Measurements from ENCODE around the gene FRMD4A. TPM values are rescaled to one million over a fixed set of nuclear protein-coding genes. Genes with fewer than 3 reads are reported as not detected.

Gene FRMD4A
- total RNA-seq, 1 donor from 2014 or later, result 0.64 TPM

GRCh38 chr10:14358886-14359573 is 28.3 kb upstream of the FRMD4A start:
- ATAC-seq (ENCODE audit: low read depth) (no peak), DNase-seq (no peak)
- H3K4me3 Mint-ChIP-seq, result no peak overlapping the region
- no peaks in the 10 kb centered on the region for H3K9me3 Mint-ChIP-seq
- no peaks in the 10 kb centered on the region for H3K36me3 Mint-ChIP-seq (ENCODE audit: low read depth)
- intact Hi-C loops (cut with micrococcal nuclease), result no loop called here
- ChIA-PET CTCF (no interaction called here), POLR2A (no interaction called here)
- no peaks in the 10 kb centered on the region for H3K4me1 Mint-ChIP-seq
- no peak for TF ChIP-seq CTCF (IDR thresholded peaks at IDR 0.05)
- no peak overlapping the region for H3K27ac Mint-ChIP-seq
- peaks cover 12% of the 10 kb centered on the region for H3K27me3 Mint-ChIP-seq

- H3K36me3 Mint-ChIP-seq (ENCODE audit: low read depth), result no peaks in the 10 kb centered on the region
- no peak for DNase-seq
- TF ChIP-seq CTCF (IDR thresholded peaks at IDR 0.05), result no peak
- ChIA-PET CTCF (no interaction called here), POLR2A (no interaction called here)
- H3K4me1 Mint-ChIP-seq, result no peaks in the 10 kb centered on the region
- intact Hi-C loops (cut with micrococcal nuclease), result no loop called here
- peaks cover 12% of the 10 kb centered on the region for H3K27me3 Mint-ChIP-seq
- H3K4me3 Mint-ChIP-seq, result no peak overlapping the region
- no peaks in the 10 kb centered on the region for H3K9me3 Mint-ChIP-seq
- no peak overlapping the region for H3K27ac Mint-ChIP-seq
- no peak for ATAC-seq (ENCODE audit: low read depth)
Observed at GRCh38 chr10:14356921-14357320, 26.2 kb upstream of the FRMD4A start.

GRCh38 chr10:14355750-14356149 is 25.0 kb upstream of the FRMD4A start:
- no peak for TF ChIP-seq CTCF (IDR thresholded peaks at IDR 0.05)
- Mint-ChIP-seq H3K36me3 (ENCODE audit: low read depth) (no peaks in the 10 kb centered on the region), H3K9me3 (no peaks in the 10 kb centered on the region), H3K27ac (no peak overlapping the region), H3K27me3 (peaks cover 12% of the 10 kb centered on the region), H3K4me1 (no peaks in the 10 kb centered on the region), H3K4me3 (no peak overlapping the region)
- DNase-seq (no peak), ATAC-seq (ENCODE audit: low read depth) (no peak)
- ChIA-PET CTCF (no interaction called here), POLR2A (no interaction called here)
- intact Hi-C loops (cut with micrococcal nuclease), result no loop called here

- POLR2A ChIA-PET, result no interaction called here
- DNase-seq, result no peak
- Mint-ChIP-seq H3K36me3 (ENCODE audit: low read depth) (no peaks in the 10 kb centered on the region), H3K4me1 (no peaks in the 10 kb centered on the region), H3K4me3 (no peak overlapping the region), H3K9me3 (no peaks in the 10 kb centered on the region), H3K27me3 (peaks cover 22% of the 10 kb centered on the region), H3K27ac (no peak overlapping the region)
- CTCF ChIA-PET, result no interaction called here
- no peak for ATAC-seq (ENCODE audit: low read depth)
- intact Hi-C loops (cut with micrococcal nuclease), result no loop called here
- no peak for TF ChIP-seq CTCF (IDR thresholded peaks at IDR 0.05)
Observed at GRCh38 chr10:14353291-14353913, 22.7 kb upstream of the FRMD4A start.

GRCh38 chr10:14350006-14350405 is 19.3 kb upstream of the FRMD4A start:
- no peak for ATAC-seq (ENCODE audit: low read depth)
- DNase-seq, result no peak
- H3K4me3 Mint-ChIP-seq, result no peak overlapping the region
- ChIA-PET POLR2A (no interaction called here), CTCF (no interaction called here)
- no peaks in the 10 kb centered on the region for H3K9me3 Mint-ChIP-seq
- intact Hi-C loops (cut with micrococcal nuclease), result no loop called here
- no peaks in the 10 kb centered on the region for H3K36me3 Mint-ChIP-seq (ENCODE audit: low read depth)
- no peak overlapping the region for H3K27ac Mint-ChIP-seq
- TF ChIP-seq CTCF (IDR thresholded peaks at IDR 0.05), result no peak
- H3K27me3 Mint-ChIP-seq, result peaks cover 22% of the 10 kb centered on the region
- no peaks in the 10 kb centered on the region for H3K4me1 Mint-ChIP-seq

All from activated B cell treated with CpG ODN at 0.5 μM for 24 hours (primary cell).